Activated CD4-positive, alpha-beta T cell treated with anti-CD3 and anti-CD28 coated beads, Interleukin-2, amount 50 U/mL, for 1 hour (primary cell): ENCODE data around the gene SVIL.
"Not testable (repeated sequence)": the region's sequence is repeated elsewhere in the genome, so short reads cannot be mapped to it uniquely, and the experiment has no call there.

Experiments
- DNase-seq: peaks from one replicate; pipeline ENCODE4 v3.0.0-alpha.2; 2020

Gene SVIL

GRCh38 chr10:29570248-29570647 lies 64.5 kb downstream of the SVIL start:
- not testable (repeated sequence) for DNase-seq

- DNase-seq: no peak
Observed at GRCh38 chr10:29569795-29570194, 65.0 kb downstream of the SVIL start.

- DNase-seq: no peak
Observed at GRCh38 chr10:29567003-29567402, 67.8 kb downstream of the SVIL start.

GRCh38 chr10:29566209-29566608 lies 68.6 kb downstream of the SVIL start:
- not testable (repeated sequence) for DNase-seq

GRCh38 chr10:29563420-29564035 lies 71.2 kb downstream of the SVIL start:
- no peak for DNase-seq

GRCh38 chr10:29563006-29563405 lies 71.8 kb downstream of the SVIL start:
- DNase-seq: not testable (repeated sequence)

GRCh38 chr10:29559996-29560395 lies 74.8 kb downstream of the SVIL start:
- DNase-seq: no peak

- no peak for DNase-seq
Observed at GRCh38 chr10:29557665-29558064, 77.1 kb downstream of the SVIL start.

GRCh38 chr10:29555746-29556481 lies 78.9 kb downstream of the SVIL start:
- DNase-seq: no peak

- DNase-seq: no peak
Observed at GRCh38 chr10:29555091-29555745, 79.6 kb downstream of the SVIL start.

GRCh38 chr10:29554660-29555059 lies 80.1 kb downstream of the SVIL start:
- DNase-seq: no peak

GRCh38 chr10:29553544-29554250 lies 81.1 kb downstream of the SVIL start:
- DNase-seq: no peak

- DNase-seq: not testable (repeated sequence)
Observed at GRCh38 chr10:29553116-29553515, 81.7 kb downstream of the SVIL start.

- DNase-seq: not testable (repeated sequence)
Observed at GRCh38 chr10:29549493-29549892, 85.3 kb downstream of the SVIL start.

GRCh38 chr10:29546773-29547313 lies 87.9 kb downstream of the SVIL start:
- DNase-seq: no peak

- DNase-seq: no peak
Observed at GRCh38 chr10:29545122-29545521, 89.6 kb downstream of the SVIL start.

GRCh38 chr10:29543715-29544114 lies 91.1 kb downstream of the SVIL start:
- DNase-seq: no peak

GRCh38 chr10:29542723-29543122 lies 92.0 kb downstream of the SVIL start:
- DNase-seq: no peak

GRCh38 chr10:29541422-29542210 lies 93.2 kb downstream of the SVIL start:
- no peak for DNase-seq

- no peak for DNase-seq
Observed at GRCh38 chr10:29540016-29540415, 94.8 kb downstream of the SVIL start.

- DNase-seq: no peak
Observed at GRCh38 chr10:29539412-29539811, 95.4 kb downstream of the SVIL start.

GRCh38 chr10:29537799-29538198 lies 97.0 kb downstream of the SVIL start:
- no peak for DNase-seq
